ENCODE measurements around the gene CLEC16A.

DNA sequence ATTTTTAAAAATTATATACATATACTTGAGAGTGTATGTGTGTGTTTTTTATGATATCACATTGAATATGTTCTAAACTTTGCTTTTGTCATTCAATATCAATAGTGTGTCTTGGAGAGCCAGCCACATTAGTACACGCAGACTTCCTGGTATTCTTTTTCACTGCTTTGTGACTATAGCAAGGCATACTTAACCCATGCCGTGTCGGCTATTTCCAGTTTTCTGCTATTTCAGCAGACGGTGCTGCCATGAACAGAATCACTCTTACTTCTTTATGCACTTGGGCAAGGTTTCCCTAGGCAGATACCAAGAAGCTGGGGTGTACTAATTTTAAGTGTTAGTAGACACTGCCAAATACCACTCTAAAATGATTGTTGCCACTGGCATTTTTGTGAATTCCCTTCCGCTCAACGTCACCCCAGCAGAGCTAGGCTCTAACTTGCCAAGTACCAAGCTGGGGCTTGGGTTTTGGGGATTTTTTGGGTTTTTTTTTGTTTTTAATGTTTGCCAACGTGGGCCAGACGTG lies 176.8 kb downstream of the CLEC16A start:
- TF ChIP-seq, protein P1, sequence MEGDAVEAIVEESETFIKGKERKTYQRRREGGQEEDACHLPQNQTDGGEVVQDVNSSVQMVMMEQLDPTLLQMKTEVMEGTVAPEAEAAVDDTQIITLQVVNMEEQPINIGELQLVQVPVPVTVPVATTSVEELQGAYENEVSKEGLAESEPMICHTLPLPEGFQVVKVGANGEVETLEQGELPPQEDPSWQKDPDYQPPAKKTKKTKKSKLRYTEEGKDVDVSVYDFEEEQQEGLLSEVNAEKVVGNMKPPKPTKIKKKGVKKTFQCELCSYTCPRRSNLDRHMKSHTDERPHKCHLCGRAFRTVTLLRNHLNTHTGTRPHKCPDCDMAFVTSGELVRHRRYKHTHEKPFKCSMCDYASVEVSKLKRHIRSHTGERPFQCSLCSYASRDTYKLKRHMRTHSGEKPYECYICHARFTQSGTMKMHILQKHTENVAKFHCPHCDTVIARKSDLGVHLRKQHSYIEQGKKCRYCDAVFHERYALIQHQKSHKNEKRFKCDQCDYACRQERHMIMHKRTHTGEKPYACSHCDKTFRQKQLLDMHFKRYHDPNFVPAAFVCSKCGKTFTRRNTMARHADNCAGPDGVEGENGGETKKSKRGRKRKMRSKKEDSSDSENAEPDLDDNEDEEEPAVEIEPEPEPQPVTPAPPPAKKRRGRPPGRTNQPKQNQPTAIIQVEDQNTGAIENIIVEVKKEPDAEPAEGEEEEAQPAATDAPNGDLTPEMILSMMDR (IDR thresholded peaks at IDR 0.05): no peak
- TF ChIP-seq POLR2A (IDR thresholded peaks at IDR 0.05): no peak
